Measurements from ENCODE around the gene ARHGAP28.

DNA sequence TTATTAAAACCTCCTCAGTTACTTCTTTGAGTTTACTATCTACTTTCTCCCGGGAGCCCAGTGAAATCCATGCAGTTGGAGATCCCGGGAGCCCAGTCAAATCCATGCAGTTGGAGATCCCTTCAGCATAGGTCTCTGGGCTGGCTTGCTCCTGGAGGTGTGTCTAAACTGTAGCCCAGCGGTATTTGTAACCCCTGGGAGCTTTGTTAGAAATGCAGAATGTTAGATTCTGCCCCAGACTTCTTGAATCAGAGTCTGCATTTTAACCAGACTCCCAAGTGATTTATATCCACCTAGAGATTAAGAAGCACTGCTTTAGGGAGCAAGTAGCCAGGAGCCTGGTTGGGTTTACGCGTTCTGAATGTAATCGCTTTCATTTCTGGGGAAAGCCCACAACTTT lies 54.5 kb downstream of the ARHGAP28 start:
- TF ChIP-seq, protein P1, sequence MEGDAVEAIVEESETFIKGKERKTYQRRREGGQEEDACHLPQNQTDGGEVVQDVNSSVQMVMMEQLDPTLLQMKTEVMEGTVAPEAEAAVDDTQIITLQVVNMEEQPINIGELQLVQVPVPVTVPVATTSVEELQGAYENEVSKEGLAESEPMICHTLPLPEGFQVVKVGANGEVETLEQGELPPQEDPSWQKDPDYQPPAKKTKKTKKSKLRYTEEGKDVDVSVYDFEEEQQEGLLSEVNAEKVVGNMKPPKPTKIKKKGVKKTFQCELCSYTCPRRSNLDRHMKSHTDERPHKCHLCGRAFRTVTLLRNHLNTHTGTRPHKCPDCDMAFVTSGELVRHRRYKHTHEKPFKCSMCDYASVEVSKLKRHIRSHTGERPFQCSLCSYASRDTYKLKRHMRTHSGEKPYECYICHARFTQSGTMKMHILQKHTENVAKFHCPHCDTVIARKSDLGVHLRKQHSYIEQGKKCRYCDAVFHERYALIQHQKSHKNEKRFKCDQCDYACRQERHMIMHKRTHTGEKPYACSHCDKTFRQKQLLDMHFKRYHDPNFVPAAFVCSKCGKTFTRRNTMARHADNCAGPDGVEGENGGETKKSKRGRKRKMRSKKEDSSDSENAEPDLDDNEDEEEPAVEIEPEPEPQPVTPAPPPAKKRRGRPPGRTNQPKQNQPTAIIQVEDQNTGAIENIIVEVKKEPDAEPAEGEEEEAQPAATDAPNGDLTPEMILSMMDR (IDR thresholded peaks at IDR 0.05) = no peak
- no peak for TF ChIP-seq POLR2A (IDR thresholded peaks at IDR 0.05)
- no peak for TF ChIP-seq EP300 (IDR thresholded peaks at IDR 0.05)

Measured in upper lobe of left lung (tissue), 4 donors.